Measurements from ENCODE around the gene TXNL4A.

Gene TXNL4A

GRCh38 chr18:79983253-79983652 is 5.1 kb downstream of the TXNL4A start:
- TF ChIP-seq CTCF (IDR thresholded peaks at IDR 0.05; ENCODE audit: low read depth, low read length): no peak
- DNase-seq (ENCODE audit: low read depth, low spot score): no peak
- no peak overlapping the region for H3K4me3 ChIP-seq (ENCODE audit: low read depth, low read length)
- in situ Hi-C loops (cut with HindIII; ENCODE audit: low sequenced_read_pairs): no loop called here

- H3K4me3 ChIP-seq (ENCODE audit: low read depth, low read length): no peak overlapping the region
- TF ChIP-seq CTCF (IDR thresholded peaks at IDR 0.05; ENCODE audit: low read depth, low read length): no peak
- in situ Hi-C loops (cut with HindIII; ENCODE audit: low sequenced_read_pairs): no loop called here
- DNase-seq (ENCODE audit: low read depth, low spot score): no peak
Measured at GRCh38 chr18:79982736-79983135, 5.6 kb downstream of the TXNL4A start.

- TF ChIP-seq CTCF (IDR thresholded peaks at IDR 0.05; ENCODE audit: low read depth, low read length): no peak
- in situ Hi-C loops (cut with HindIII; ENCODE audit: low sequenced_read_pairs): no loop called here
- no peak overlapping the region for H3K4me3 ChIP-seq (ENCODE audit: low read depth, low read length)
- DNase-seq (ENCODE audit: low read depth, low spot score): no peak
Measured at GRCh38 chr18:79980585-79980984, 7.8 kb downstream of the TXNL4A start.

GRCh38 chr18:79979843-79980242 is 8.5 kb downstream of the TXNL4A start:
- in situ Hi-C loops (cut with HindIII; ENCODE audit: low sequenced_read_pairs): no loop called here
- no peak for DNase-seq (ENCODE audit: low read depth, low spot score)
- no peak for TF ChIP-seq CTCF (IDR thresholded peaks at IDR 0.05; ENCODE audit: low read depth, low read length)
- H3K4me3 ChIP-seq (ENCODE audit: low read depth, low read length): no peak overlapping the region

GRCh38 chr18:79975985-79976680 is 12.2 kb downstream of the TXNL4A start:
- TF ChIP-seq CTCF (IDR thresholded peaks at IDR 0.05; ENCODE audit: low read depth, low read length): no peak
- in situ Hi-C loops (cut with HindIII; ENCODE audit: low sequenced_read_pairs): no loop called here
- DNase-seq (ENCODE audit: low read depth, low spot score): no peak
- no peak overlapping the region for H3K4me3 ChIP-seq (ENCODE audit: low read depth, low read length)

GRCh38 chr18:79975043-79975442 is 13.3 kb downstream of the TXNL4A start:
- TF ChIP-seq CTCF (IDR thresholded peaks at IDR 0.05; ENCODE audit: low read depth, low read length): no peak

More at GRCh38 chr18:79975043-79975442, 13.3 kb downstream of the TXNL4A start:
- DNase-seq (ENCODE audit: low read depth, low spot score): no peak
- in situ Hi-C loops (cut with HindIII; ENCODE audit: low sequenced_read_pairs): no loop called here
- no peak overlapping the region for H3K4me3 ChIP-seq (ENCODE audit: low read depth, low read length)
